DND-41 (cell line): ENCODE measurements around the gene PSMF1.

ENCODE experiments used
- ATAC-seq: fragments of 200-7000 bp; cut with Tn5 transposase; 3 replicates; pipeline ENCODE4 v1.9.1; 2021; ENCODE audit warnings: low read depth; ENCODE audit not compliant: insufficient read depth
- DNase-seq: peaks from one replicate; pipeline ENCODE4 v3.0.0-alpha.2; 2020
- H2AFZ ChIP-seq: 2 replicates; pipeline ENCODE4 v1.6.0; 2012; ENCODE audit warnings: low read depth, low read length
- H3K27ac ChIP-seq: 2 replicates; pipeline ENCODE4 v1.5.1; 2012; ENCODE audit warnings: low read length, inconsistent platforms
- H3K27me3 ChIP-seq: fragments of 200-600 bp; sonication (generic); 2 replicates; pipeline ENCODE4 v1.6.0; 2012; ENCODE audit warnings: low read length, mild to moderate bottlenecking, inconsistent platforms; ENCODE audit not compliant: insufficient read depth, poor library complexity
- H3K36me3 ChIP-seq: 2 replicates; pipeline ENCODE4 v1.5.1; 2012; ENCODE audit warnings: low read length, inconsistent platforms; ENCODE audit not compliant: insufficient read depth
- H3K4me1 ChIP-seq: 2 replicates; pipeline ENCODE4 v1.5.1; 2012; ENCODE audit warnings: mild to moderate bottlenecking, low read length; ENCODE audit not compliant: insufficient read depth
- H3K4me2 ChIP-seq: 2 replicates; pipeline ENCODE4 v1.6.0; 2012; ENCODE audit warnings: mild to moderate bottlenecking, moderate library complexity, low read length, inconsistent platforms; ENCODE audit not compliant: insufficient read depth
- H3K4me3 ChIP-seq, 2 experiments: fragments of 200-600 bp in 1 of 2; shearing (Covaris generic) in 1 of 2; 2 replicates each; pipeline ENCODE4 v1.5.1; 2012 to 2016; ENCODE audit warnings: inconsistent platforms in 2 of 2, low read length in 2 of 2, mild to moderate bottlenecking in 2 of 2, low read depth in 1 of 2, moderate library complexity in 1 of 2
- H3K79me2 ChIP-seq: 2 replicates; pipeline ENCODE4 v1.6.0; 2012; ENCODE audit warnings: low read length, inconsistent platforms; ENCODE audit not compliant: insufficient read depth
- H3K9ac ChIP-seq: 2 replicates; pipeline ENCODE4 v1.6.0; 2012; ENCODE audit warnings: low read depth, mild to moderate bottlenecking, inconsistent platforms, low read length, moderate library complexity
- H3K9me3 ChIP-seq: 2 replicates; pipeline ENCODE4 v1.5.1; 2012; ENCODE audit warnings: low read length, moderate library complexity, mild to moderate bottlenecking, inconsistent platforms; ENCODE audit not compliant: insufficient read depth, severe bottlenecking
- H4K20me1 ChIP-seq: 2 replicates; pipeline ENCODE4 v1.6.0; 2012; ENCODE audit warnings: low read length; ENCODE audit not compliant: insufficient read depth
- CTCF ChIP-seq: IDR thresholded peaks from 2 replicates; pipeline ENCODE4 v1.5.1; 2012; ENCODE audit warnings: borderline replicate concordance, low read length, moderate library complexity, mild to moderate bottlenecking; ENCODE audit not compliant: poor library complexity, severe bottlenecking; ENCODE audit errors: extremely low read depth
- EZH2 ChIP-seq: IDR thresholded peaks from 3 replicates; pipeline ENCODE4 v1.6.1; 2012; ENCODE audit warnings: borderline replicate concordance, low read depth, mild to moderate bottlenecking, moderate library complexity, low read length, inconsistent platforms; ENCODE audit not compliant: severe bottlenecking

PSMF1 gene

GRCh38 chr20:1081891-1082290, 36.5 kb upstream of the PSMF1 start:
- Histone ChIP-seq H3K4me1 (no peaks in the 10 kb centered on the region), H2AFZ (no peak overlapping the region), H3K27ac (no peak overlapping the region), H3K27me3 (no peaks in the 10 kb centered on the region), H3K4me2 (no peak overlapping the region), H4K20me1 (no peaks in the 10 kb centered on the region; the same call in 1 of the 2 replicates), H3K79me2 (no peaks in the 10 kb centered on the region), H3K9ac (no peak overlapping the region), H3K36me3 (no peaks in the 10 kb centered on the region), H3K4me3 (no peak overlapping the region), H3K9me3 (peaks cover 6% of the 10 kb centered on the region)
- DNase-seq (no peak), ATAC-seq (no peak)
- no peak for TF ChIP-seq EZH2
- no peak for TF ChIP-seq CTCF

GRCh38 chr20:1083431-1084080, 34.8 kb upstream of the PSMF1 start:
- Histone ChIP-seq H3K4me3 (no peak overlapping the region), H4K20me1 (no peaks in the 10 kb centered on the region; the same call in 1 of the 2 replicates), H3K4me1 (no peaks in the 10 kb centered on the region), H3K9ac (no peak overlapping the region), H3K4me2 (no peak overlapping the region), H2AFZ (no peak overlapping the region), H3K79me2 (no peaks in the 10 kb centered on the region), H3K27ac (no peak overlapping the region), H3K9me3 (peaks cover 6% of the 10 kb centered on the region), H3K36me3 (no peaks in the 10 kb centered on the region), H3K27me3 (no peaks in the 10 kb centered on the region)
- DNase-seq (no peak), ATAC-seq (no peak)
- TF ChIP-seq EZH2 (no peak), CTCF (no peak)

GRCh38 chr20:1085492-1086276, 32.7 kb upstream of the PSMF1 start:
- H3K4me1 ChIP-seq = no peaks in the 10 kb centered on the region
- TF ChIP-seq EZH2 = no peak
- no peak for TF ChIP-seq CTCF
- H4K20me1 ChIP-seq = no peaks in the 10 kb centered on the region; the same call in 1 of the 2 replicates
- no peaks in the 10 kb centered on the region for H3K27me3 ChIP-seq
- H3K36me3 ChIP-seq = no peaks in the 10 kb centered on the region
- no peak overlapping the region for H3K9ac ChIP-seq
- H2AFZ ChIP-seq = no peak overlapping the region
- peaks cover 12% of the 10 kb centered on the region for H3K9me3 ChIP-seq
- H3K27ac ChIP-seq = no peak overlapping the region
- no peaks in the 10 kb centered on the region for H3K79me2 ChIP-seq
- no peak overlapping the region for H3K4me3 ChIP-seq
- H3K4me2 ChIP-seq = no peak overlapping the region
- ATAC-seq (no peak), DNase-seq (no peak)
